HG03159 (cell line): ENCODE measurements around the gene RARRES2.

ENCODE experiments used
- ATAC-seq: cut with Tn5 transposase; IDR thresholded peaks from one replicate; pipeline ENCODE4 v1.9.1; 2021; ENCODE audit warnings: mild to moderate bottlenecking, moderate library complexity; ENCODE audit not compliant: unreplicated experiment

RARRES2 gene

GRCh38 chr7:150363370-150363769, 21.9 kb upstream of the RARRES2 start:
- ATAC-seq = no peak

- no peak for ATAC-seq
These were observed 20.6 kb upstream of the RARRES2 start for GRCh38 chr7:150361807-150362621.

- ATAC-seq = no peak
These were observed 20.0 kb upstream of the RARRES2 start for GRCh38 chr7:150361402-150361801.

GRCh38 chr7:150360363-150361058, 19.1 kb upstream of the RARRES2 start:
- ATAC-seq = no peak

- no peak for ATAC-seq
These were observed 18.4 kb upstream of the RARRES2 start for GRCh38 chr7:150359622-150360362.

GRCh38 chr7:150358988-150359621, 17.7 kb upstream of the RARRES2 start:
- no peak for ATAC-seq

GRCh38 chr7:150358433-150358832, 17.0 kb upstream of the RARRES2 start:
- ATAC-seq = no peak

GRCh38 chr7:150357771-150358427, 16.5 kb upstream of the RARRES2 start:
- peak; percentile 17 for ATAC-seq

GRCh38 chr7:150357270-150357669, 15.8 kb upstream of the RARRES2 start:
- peak; percentile 67 for ATAC-seq

- ATAC-seq = no peak
These were observed 15.0 kb upstream of the RARRES2 start for GRCh38 chr7:150356265-150356897.

GRCh38 chr7:150355666-150356059, 14.2 kb upstream of the RARRES2 start:
- no peak for ATAC-seq

GRCh38 chr7:150351587-150352194, 10.3 kb upstream of the RARRES2 start:
- ATAC-seq = no peak

GRCh38 chr7:150346922-150347321, 5.5 kb upstream of the RARRES2 start:
- ATAC-seq = no peak

GRCh38 chr7:150345012-150345411, 3.6 kb upstream of the RARRES2 start:
- ATAC-seq = no peak

GRCh38 chr7:150344299-150344698, 2.9 kb upstream of the RARRES2 start:
- ATAC-seq = no peak

GRCh38 chr7:150343225-150343624, 1.8 kb upstream of the RARRES2 start:
- no peak for ATAC-seq

- ATAC-seq = no peak
These were observed 636 bp upstream of the RARRES2 start for GRCh38 chr7:150342121-150342408.

GRCh38 chr7:150340875-150341262, 560 bp downstream of the RARRES2 start:
- ATAC-seq = no peak

- ATAC-seq = no peak
These were observed 1.2 kb downstream of the RARRES2 start for GRCh38 chr7:150340024-150340749.
